DMS153 treated with DMSO at 0.1 percent for 48 hours (cell line): ENCODE results near the gene C19orf81.

Experiments
- DNase-seq: peaks from one replicate; lab custom pipeline; 2025; ENCODE audit not compliant: unreplicated experiment; lab: John Stamatoyannopoulos, UW

Gene C19orf81

GRCh38 chr19:50629194-50629593 is 20.1 kb upstream of the C19orf81 start:
- DNase-seq, result no peak

GRCh38 chr19:50629801-50630200 is 19.4 kb upstream of the C19orf81 start:
- DNase-seq, result no peak

GRCh38 chr19:50632151-50632835 is 17.0 kb upstream of the C19orf81 start:
- DNase-seq, result no peak

GRCh38 chr19:50633359-50633758 is 15.9 kb upstream of the C19orf81 start:
- no peak for DNase-seq

GRCh38 chr19:50633973-50634372 is 15.3 kb upstream of the C19orf81 start:
- no peak for DNase-seq

- no peak for DNase-seq
These were observed 12.7 kb upstream of the C19orf81 start for GRCh38 chr19:50636317-50637085.

- DNase-seq, result no peak
These were observed 10.6 kb upstream of the C19orf81 start for GRCh38 chr19:50638600-50638999.

GRCh38 chr19:50639121-50640112 is 9.8 kb upstream of the C19orf81 start, which contains the start of gene SYT3:
Gene SYT3, minus strand, starts transcription at chr19:50639881. Its CDS starts 2,470 bp downstream, at chr19:50637411.
- no peak for DNase-seq

- no peak for DNase-seq
These were observed 8.9 kb upstream of the C19orf81 start for GRCh38 chr19:50640368-50640767.

GRCh38 chr19:50644315-50644915 is 4.8 kb upstream of the C19orf81 start:
- no peak for DNase-seq

GRCh38 chr19:50645107-50645506 is 4.1 kb upstream of the C19orf81 start:
- no peak for DNase-seq

- no peak for DNase-seq
These were observed 3.0 kb upstream of the C19orf81 start for GRCh38 chr19:50646074-50646807.

- DNase-seq, result no peak
These were observed 1.2 kb upstream of the C19orf81 start for GRCh38 chr19:50647879-50648615.

GRCh38 chr19:50648659-50649058 is 586 bp upstream of the C19orf81 start:
- DNase-seq, result no peak

- no peak for DNase-seq
These were observed 1.9 kb downstream of the C19orf81 start for GRCh38 chr19:50651174-50651573.

- DNase-seq, result no peak
These were observed 3.5 kb downstream of the C19orf81 start for GRCh38 chr19:50652722-50653121.

- no peak for DNase-seq
These were observed 5.6 kb downstream of the C19orf81 start for GRCh38 chr19:50654882-50655281.

GRCh38 chr19:50657222-50657669 is 8.0 kb downstream of the C19orf81 start:
- no peak for DNase-seq

- DNase-seq, result peak; percentile 83
These were observed 8.6 kb downstream of the C19orf81 start for GRCh38 chr19:50657712-50658440.
